HEK293 (cell line): ENCODE results near the gene GSG1L.

Experiments used
- CTCF ChIA-PET: fragments of 350-600 bp; formaldehyde crosslinking; extraction: SDS; loops from one replicate; lab custom pipeline; 2021; ENCODE audit warnings: antibody characterized with exemption; lab: Yijun Ruan, JAX
- POLR2A ChIA-PET: fragments of 300-600 bp; formaldehyde crosslinking; extraction: SDS; loops from one replicate; lab custom pipeline; 2020; ENCODE audit warnings: antibody characterized with exemption, inconsistent platforms; lab: Yijun Ruan, JAX
- H3K27ac ChIP-seq: fragments of 200-500 bp; sonication (Bioruptor generic); 2 replicates; pipeline ENCODE4 v1.5.1; 2014; ENCODE audit warnings: low read depth, low read length, control low read depth, inconsistent platforms; ENCODE audit errors: extremely low read depth
- H3K36me3 ChIP-seq, 2 experiments: fragments of 200-500 bp in 1 of 2; sonication (Bioruptor generic) in 1 of 2; 1 replicate in 1 of 2; 2 replicates in 1 of 2; pipeline ENCODE4 v1.5.1; 2014 to 2017; ENCODE audit warnings: inconsistent platforms in 2 of 2, low read length in 2 of 2; ENCODE audit not compliant: control insufficient read depth in 2 of 2, insufficient read depth in 1 of 2
- H3K4me1 ChIP-seq: fragments of 200-500 bp; sonication (Bioruptor generic); 2 replicates; pipeline ENCODE4 v1.5.1; 2014; ENCODE audit warnings: mild to moderate bottlenecking, low read length, inconsistent platforms; ENCODE audit not compliant: control insufficient read depth, insufficient read depth
- H3K4me3 ChIP-seq: 2 replicates; pipeline ENCODE4 v1.5.1; 2011; ENCODE audit warnings: low read depth, mild to moderate bottlenecking, control low read depth, low read length, moderate library complexity
- H3K9me3 ChIP-seq: fragments of 200-500 bp; sonication (Bioruptor generic); 2 replicates; pipeline ENCODE4 v1.5.1; 2014; ENCODE audit warnings: low read depth, low read length, inconsistent platforms; ENCODE audit not compliant: control insufficient read depth, insufficient read depth
- KLF9 ChIP-seq: fragments of 450-650 bp; formaldehyde crosslinking; IDR thresholded peaks from 2 replicates; pipeline ENCODE4 v1.5.1; 2016; ENCODE audit warnings: missing biosample characterization, missing genetic modification characterization, low read depth
- SETDB1 ChIP-seq: IDR thresholded peaks from one replicate; pipeline ENCODE4 v1.6.1; 2017; ENCODE audit warnings: mild to moderate bottlenecking, low read length, moderate library complexity, mixed read lengths; ENCODE audit not compliant: insufficient read length
- ZBTB7A ChIP-seq: fragments of 450-650 bp; formaldehyde crosslinking; IDR thresholded peaks from 2 replicates; pipeline ENCODE4 v1.5.1; 2016; ENCODE audit warnings: low read depth, missing biosample characterization, missing genetic modification characterization
- ZBTB8A ChIP-seq: fragments of 450-650 bp; formaldehyde crosslinking; IDR thresholded peaks from 2 replicates; pipeline ENCODE4 v1.5.1; 2016; ENCODE audit warnings: missing biosample characterization, missing genetic modification characterization
- ZNF16 ChIP-seq: fragments of 450-650 bp; formaldehyde crosslinking; IDR thresholded peaks from 2 replicates; pipeline ENCODE4 v1.5.1; 2016; ENCODE audit warnings: low read depth, missing biosample characterization, missing genetic modification characterization
- ZNF394 ChIP-seq: fragments of 450-650 bp; formaldehyde crosslinking; IDR thresholded peaks from 2 replicates; pipeline ENCODE4 v1.5.1; 2016; ENCODE audit warnings: missing biosample characterization, missing genetic modification characterization, mild to moderate bottlenecking, moderate library complexity, borderline replicate concordance
- ZNF544 ChIP-seq: fragments of 450-650 bp; formaldehyde crosslinking; IDR thresholded peaks from 2 replicates; pipeline ENCODE4 v1.5.0; 2017; ENCODE audit warnings: missing biosample characterization, missing genetic modification characterization
- TF ChIP-seq, protein P1 (sequence below): fragments of 450-650 bp; formaldehyde crosslinking; IDR thresholded peaks from 2 replicates; pipeline ENCODE4 v1.5.1; 2016; ENCODE audit warnings: missing biosample characterization, missing genetic modification characterization
- TF ChIP-seq, protein P2 (sequence below): fragments of 450-650 bp; formaldehyde crosslinking; IDR thresholded peaks from 2 replicates; pipeline ENCODE4 v1.5.1; 2016; ENCODE audit warnings: missing biosample characterization, missing genetic modification characterization
- TF ChIP-seq, protein P3 (sequence below): fragments of 450-650 bp; formaldehyde crosslinking; IDR thresholded peaks from 2 replicates; pipeline ENCODE4 v1.5.0; 2017; ENCODE audit warnings: missing biosample characterization, missing genetic modification characterization, borderline replicate concordance
- TF ChIP-seq, protein P4 (sequence below): fragments of 450-650 bp; formaldehyde crosslinking; IDR thresholded peaks from 2 replicates; pipeline ENCODE4 v1.5.1; 2016; ENCODE audit warnings: missing biosample characterization, missing genetic modification characterization
- TF ChIP-seq, protein P5 (sequence below): fragments of 450-650 bp; formaldehyde crosslinking; IDR thresholded peaks from 2 replicates; pipeline ENCODE4; 2016; ENCODE audit warnings: missing biosample characterization, missing genetic modification characterization

Gene GSG1L

DNA sequence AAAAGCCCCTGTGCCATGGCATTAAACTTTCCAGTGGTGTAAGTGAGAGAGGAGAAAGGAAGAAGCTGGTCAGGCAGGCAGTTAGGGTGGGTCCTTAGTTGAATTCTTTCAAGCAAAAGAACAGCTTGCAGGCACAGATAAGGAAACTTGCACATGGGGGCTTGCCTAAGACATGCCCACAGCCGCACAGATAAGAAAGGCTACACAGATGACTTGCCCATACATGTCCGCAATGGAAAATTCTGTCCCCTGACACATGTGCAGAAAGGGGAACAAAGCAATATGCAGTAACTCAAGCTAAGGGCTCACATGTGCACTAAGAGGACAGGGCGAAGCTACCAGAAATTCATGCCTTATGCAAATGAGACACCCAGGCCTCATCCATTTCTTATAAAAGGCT lies 69.9 kb downstream of the GSG1L start:
- H3K4me3 ChIP-seq, result no peak overlapping the region

DNA sequence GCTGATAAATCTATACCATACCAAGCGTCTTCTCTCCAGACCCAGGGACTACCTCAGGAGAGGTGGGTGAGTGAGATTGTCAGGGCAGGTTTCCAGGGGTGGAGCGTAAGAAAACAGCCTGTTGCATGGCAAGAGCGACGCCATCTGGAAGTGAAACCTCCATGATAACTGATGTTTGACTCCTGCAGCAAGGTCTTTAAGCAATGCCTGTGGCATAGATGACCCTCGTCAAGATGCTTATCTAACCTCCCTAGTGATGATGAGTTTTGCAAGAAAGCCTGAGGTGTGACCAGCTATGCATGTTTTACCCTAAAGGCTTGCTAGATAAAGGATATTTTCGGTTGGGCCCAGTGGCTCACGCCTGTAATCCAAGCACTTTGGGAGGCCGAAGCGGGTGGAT lies 71.6 kb downstream of the GSG1L start:
- Histone ChIP-seq H3K4me3 (no peak overlapping the region), H3K9me3 (no peaks in the 10 kb centered on the region), H3K27ac (no peak overlapping the region), H3K4me1 (no peaks in the 10 kb centered on the region), H3K36me3 (no peaks in the 10 kb centered on the region)
- ChIA-PET CTCF (interaction anchor here (0.7 kb wide), 1 partner anchor 309 kb away, joined by 3 read pairs; no protein-coding TSS in a partner anchor), POLR2A (no interaction called here)
- TF ChIP-seq ZBTB8A (tag by site-specific recombination) (no peak), ZBTB7A (tag by site-specific recombination) (no peak), ZNF394 (tag by site-specific recombination) (no peak), KLF9 (no peak), ZNF16 (tag by site-specific recombination) (no peak), ZNF544 (tag by site-specific recombination) (no peak)
- TF ChIP-seq, protein P1, sequence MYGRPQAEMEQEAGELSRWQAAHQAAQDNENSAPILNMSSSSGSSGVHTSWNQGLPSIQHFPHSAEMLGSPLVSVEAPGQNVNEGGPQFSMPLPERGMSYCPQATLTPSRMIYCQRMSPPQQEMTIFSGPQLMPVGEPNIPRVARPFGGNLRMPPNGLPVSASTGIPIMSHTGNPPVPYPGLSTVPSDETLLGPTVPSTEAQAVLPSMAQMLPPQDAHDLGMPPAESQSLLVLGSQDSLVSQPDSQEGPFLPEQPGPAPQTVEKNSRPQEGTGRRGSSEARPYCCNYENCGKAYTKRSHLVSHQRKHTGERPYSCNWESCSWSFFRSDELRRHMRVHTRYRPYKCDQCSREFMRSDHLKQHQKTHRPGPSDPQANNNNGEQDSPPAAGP (tag by site-specific recombination), result no peak
- TF ChIP-seq, protein P2, sequence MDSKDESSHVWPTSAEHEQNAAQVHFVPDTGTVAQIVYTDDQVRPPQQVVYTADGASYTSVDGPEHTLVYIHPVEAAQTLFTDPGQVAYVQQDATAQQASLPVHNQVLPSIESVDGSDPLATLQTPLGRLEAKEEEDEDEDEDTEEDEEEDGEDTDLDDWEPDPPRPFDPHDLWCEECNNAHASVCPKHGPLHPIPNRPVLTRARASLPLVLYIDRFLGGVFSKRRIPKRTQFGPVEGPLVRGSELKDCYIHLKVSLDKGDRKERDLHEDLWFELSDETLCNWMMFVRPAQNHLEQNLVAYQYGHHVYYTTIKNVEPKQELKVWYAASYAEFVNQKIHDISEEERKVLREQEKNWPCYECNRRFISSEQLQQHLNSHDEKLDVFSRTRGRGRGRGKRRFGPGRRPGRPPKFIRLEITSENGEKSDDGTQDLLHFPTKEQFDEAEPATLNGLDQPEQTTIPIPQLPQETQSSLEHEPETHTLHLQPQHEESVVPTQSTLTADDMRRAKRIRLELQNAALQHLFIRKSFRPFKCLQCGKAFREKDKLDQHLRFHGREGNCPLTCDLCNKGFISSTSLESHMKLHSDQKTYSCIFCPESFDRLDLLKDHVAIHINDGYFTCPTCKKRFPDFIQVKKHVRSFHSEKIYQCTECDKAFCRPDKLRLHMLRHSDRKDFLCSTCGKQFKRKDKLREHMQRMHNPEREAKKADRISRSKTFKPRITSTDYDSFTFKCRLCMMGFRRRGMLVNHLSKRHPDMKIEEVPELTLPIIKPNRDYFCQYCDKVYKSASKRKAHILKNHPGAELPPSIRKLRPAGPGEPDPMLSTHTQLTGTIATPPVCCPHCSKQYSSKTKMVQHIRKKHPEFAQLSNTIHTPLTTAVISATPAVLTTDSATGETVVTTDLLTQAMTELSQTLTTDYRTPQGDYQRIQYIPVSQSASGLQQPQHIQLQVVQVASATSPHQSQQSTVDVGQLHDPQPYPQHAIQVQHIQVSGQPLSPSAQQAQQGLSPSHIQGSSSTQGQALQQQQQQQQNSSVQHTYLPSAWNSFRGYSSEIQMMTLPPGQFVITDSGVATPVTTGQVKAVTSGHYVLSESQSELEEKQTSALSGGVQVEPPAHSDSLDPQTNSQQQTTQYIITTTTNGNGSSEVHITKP (tag by site-specific recombination), result no peak
- TF ChIP-seq, protein P3, sequence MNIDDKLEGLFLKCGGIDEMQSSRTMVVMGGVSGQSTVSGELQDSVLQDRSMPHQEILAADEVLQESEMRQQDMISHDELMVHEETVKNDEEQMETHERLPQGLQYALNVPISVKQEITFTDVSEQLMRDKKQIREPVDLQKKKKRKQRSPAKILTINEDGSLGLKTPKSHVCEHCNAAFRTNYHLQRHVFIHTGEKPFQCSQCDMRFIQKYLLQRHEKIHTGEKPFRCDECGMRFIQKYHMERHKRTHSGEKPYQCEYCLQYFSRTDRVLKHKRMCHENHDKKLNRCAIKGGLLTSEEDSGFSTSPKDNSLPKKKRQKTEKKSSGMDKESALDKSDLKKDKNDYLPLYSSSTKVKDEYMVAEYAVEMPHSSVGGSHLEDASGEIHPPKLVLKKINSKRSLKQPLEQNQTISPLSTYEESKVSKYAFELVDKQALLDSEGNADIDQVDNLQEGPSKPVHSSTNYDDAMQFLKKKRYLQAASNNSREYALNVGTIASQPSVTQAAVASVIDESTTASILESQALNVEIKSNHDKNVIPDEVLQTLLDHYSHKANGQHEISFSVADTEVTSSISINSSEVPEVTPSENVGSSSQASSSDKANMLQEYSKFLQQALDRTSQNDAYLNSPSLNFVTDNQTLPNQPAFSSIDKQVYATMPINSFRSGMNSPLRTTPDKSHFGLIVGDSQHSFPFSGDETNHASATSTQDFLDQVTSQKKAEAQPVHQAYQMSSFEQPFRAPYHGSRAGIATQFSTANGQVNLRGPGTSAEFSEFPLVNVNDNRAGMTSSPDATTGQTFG (tag by site-specific recombination), result no peak
- TF ChIP-seq, protein P4, sequence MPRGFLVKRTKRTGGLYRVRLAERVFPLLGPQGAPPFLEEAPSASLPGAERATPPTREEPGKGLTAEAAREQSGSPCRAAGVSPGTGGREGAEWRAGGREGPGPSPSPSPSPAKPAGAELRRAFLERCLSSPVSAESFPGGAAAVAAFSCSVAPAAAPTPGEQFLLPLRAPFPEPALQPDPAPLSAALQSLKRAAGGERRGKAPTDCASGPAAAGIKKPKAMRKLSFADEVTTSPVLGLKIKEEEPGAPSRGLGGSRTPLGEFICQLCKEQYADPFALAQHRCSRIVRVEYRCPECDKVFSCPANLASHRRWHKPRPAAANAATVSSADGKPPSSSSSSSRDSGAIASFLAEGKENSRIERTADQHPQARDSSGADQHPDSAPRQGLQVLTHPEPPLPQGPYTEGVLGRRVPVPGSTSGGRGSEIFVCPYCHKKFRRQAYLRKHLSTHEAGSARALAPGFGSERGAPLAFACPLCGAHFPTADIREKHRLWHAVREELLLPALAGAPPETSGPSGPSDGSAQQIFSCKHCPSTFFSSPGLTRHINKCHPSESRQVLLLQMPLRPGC (tag by site-specific recombination), result no peak

More for the DNA sequence above, 69.9 kb downstream of the GSG1L start:
- H3K27ac ChIP-seq, result no peak overlapping the region
- no peaks in the 10 kb centered on the region for H3K9me3 ChIP-seq
- H3K36me3 ChIP-seq, result no peaks in the 10 kb centered on the region
- no peaks in the 10 kb centered on the region for H3K4me1 ChIP-seq
- POLR2A ChIA-PET, result no interaction called here
- TF ChIP-seq SETDB1, result peak; percentile 73
- TF ChIP-seq, protein P5, sequence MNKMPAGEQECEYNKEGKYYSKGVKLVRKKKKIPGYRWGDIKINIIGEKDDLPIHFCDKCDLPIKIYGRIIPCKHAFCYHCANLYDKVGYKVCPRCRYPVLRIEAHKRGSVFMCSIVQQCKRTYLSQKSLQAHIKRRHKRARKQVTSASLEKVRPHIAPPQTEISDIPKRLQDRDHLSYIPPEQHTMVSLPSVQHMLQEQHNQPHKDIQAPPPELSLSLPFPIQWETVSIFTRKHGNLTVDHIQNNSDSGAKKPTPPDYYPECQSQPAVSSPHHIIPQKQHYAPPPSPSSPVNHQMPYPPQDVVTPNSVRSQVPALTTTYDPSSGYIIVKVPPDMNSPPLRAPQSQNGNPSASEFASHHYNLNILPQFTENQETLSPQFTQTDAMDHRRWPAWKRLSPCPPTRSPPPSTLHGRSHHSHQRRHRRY (tag by site-specific recombination), result no peak
- CTCF ChIA-PET, result no interaction called here
